SU-DHL-6 (cell line): ENCODE data around the gene RGL1.

Source experiments
- CTCF ChIP-seq: fragments of 200-600 bp; sonication (generic); IDR thresholded peaks from one replicate; pipeline ENCODE4 v1.5.1; 2017; ENCODE audit warnings: antibody characterized with exemption, mild to moderate bottlenecking, low read length, moderate library complexity; ENCODE audit not compliant: insufficient read depth, poor library complexity, severe bottlenecking
- EZH2phosphoT487 ChIP-seq: fragments of 200-600 bp; sonication (generic), shearing (Covaris generic); conservative IDR thresholded peaks from 2 replicates; pipeline ENCODE4 v1.6.1; 2018; ENCODE audit warnings: mild to moderate bottlenecking, antibody characterized with exemption, low read length, moderate library complexity, mixed read lengths

GRCh38 chr1:183780159-183780558, 24.8 kb upstream of the RGL1 start:
- TF ChIP-seq CTCF (no peak), EZH2phosphoT487 (no peak)
